Astrocyte (in vitro differentiated cells and primary cell): ENCODE measurements around the gene COPE. TPM values are rescaled to one million over a fixed set of nuclear protein-coding genes. Genes with fewer than 3 reads are reported as not detected.

Experiments
- DNase-seq: peaks from one replicate; pipeline ENCODE4 v3.0.0-alpha.2; 2010; ENCODE audit warnings: low read depth
- FAIRE-seq: peaks from 2 replicates; lab custom pipeline; 2011; peaks lifted over from hg19 to GRCh38; lab: Jason Lieb, UNC
- H2AFZ ChIP-seq: 2 replicates; pipeline ENCODE4 v1.6.0; 2012; ENCODE audit warnings: low read depth, low read length, inconsistent platforms
- H3K27ac ChIP-seq: 2 replicates; pipeline ENCODE4 v1.5.1; 2011; ENCODE audit warnings: low read depth, low read length, inconsistent platforms
- H3K27me3 ChIP-seq: 2 replicates; pipeline ENCODE4 v1.6.0; 2011; ENCODE audit warnings: low read length, inconsistent platforms; ENCODE audit not compliant: insufficient read depth
- H3K36me3 ChIP-seq: 2 replicates; pipeline ENCODE4 v1.5.1; 2011; ENCODE audit warnings: low read length, inconsistent platforms; ENCODE audit not compliant: insufficient read depth
- H3K4me1 ChIP-seq: 2 replicates; pipeline ENCODE4 v1.5.1; 2011; ENCODE audit warnings: low read length, inconsistent platforms; ENCODE audit not compliant: insufficient read depth
- H3K4me2 ChIP-seq: 2 replicates; pipeline ENCODE4 v1.6.0; 2012; ENCODE audit warnings: low read length, inconsistent platforms
- H3K4me3 ChIP-seq: 2 replicates; pipeline ENCODE4 v1.5.1; 2011; ENCODE audit warnings: low read depth, mild to moderate bottlenecking, low read length, inconsistent platforms; ENCODE audit not compliant: insufficient read depth
- H3K79me2 ChIP-seq: 2 replicates; pipeline ENCODE4 v1.6.0; 2012; ENCODE audit warnings: mild to moderate bottlenecking, low read length, inconsistent platforms; ENCODE audit not compliant: insufficient read depth
- H3K9ac ChIP-seq: 2 replicates; pipeline ENCODE4 v1.6.0; 2012; ENCODE audit warnings: mild to moderate bottlenecking, low read length, inconsistent platforms
- H3K9me3 ChIP-seq: 2 replicates; pipeline ENCODE4 v1.5.1; 2012; ENCODE audit warnings: low read depth, mild to moderate bottlenecking, low read length, inconsistent platforms; ENCODE audit not compliant: insufficient read depth
- H4K20me1 ChIP-seq: 2 replicates; pipeline ENCODE4 v1.6.0; 2012; ENCODE audit warnings: low read length, inconsistent platforms; ENCODE audit not compliant: insufficient read depth
- H3K27ac Mint-ChIP-seq: one replicate; pipeline ENCODE4 v1.8.0; 2021; ENCODE audit warnings: mild to moderate bottlenecking, mixed read lengths; ENCODE audit not compliant: unreplicated experiment
- H3K27me3 Mint-ChIP-seq: one replicate; pipeline ENCODE4 v1.8.0; 2021; ENCODE audit warnings: low read depth, mixed read lengths; ENCODE audit not compliant: unreplicated experiment
- H3K36me3 Mint-ChIP-seq: one replicate; pipeline ENCODE4 v1.8.0; 2021; ENCODE audit warnings: low read depth, mixed read lengths; ENCODE audit not compliant: unreplicated experiment
- H3K4me1 Mint-ChIP-seq: one replicate; pipeline ENCODE4 v1.8.0; 2021; ENCODE audit warnings: low read depth, mixed read lengths; ENCODE audit not compliant: unreplicated experiment
- H3K4me3 Mint-ChIP-seq: one replicate; pipeline ENCODE4 v1.8.0; 2021; ENCODE audit warnings: mild to moderate bottlenecking, moderate library complexity, mixed read lengths; ENCODE audit not compliant: unreplicated experiment
- H3K9me3 Mint-ChIP-seq: one replicate; pipeline ENCODE4 v1.8.0; 2021; ENCODE audit warnings: mild to moderate bottlenecking, mixed read lengths; ENCODE audit not compliant: unreplicated experiment
- CTCF ChIP-seq: IDR thresholded peaks from 2 replicates; pipeline ENCODE4 v1.5.1; 2011; ENCODE audit warnings: low read depth, mild to moderate bottlenecking, inconsistent platforms, low read length, moderate library complexity; ENCODE audit not compliant: insufficient read depth
- EZH2 ChIP-seq: IDR thresholded peaks from 2 replicates; pipeline ENCODE4 v1.6.1; 2012; ENCODE audit warnings: mild to moderate bottlenecking, low read length, inconsistent platforms; ENCODE audit not compliant: insufficient read depth
- total RNA-seq: library from RNA; stranded (reverse); gene quantifications from 2 replicates; pipeline ENCODE4 v1.2.1, GENCODE V29; 2021

COPE gene
- total RNA-seq, 1 donor from 2014 or later, result 298 TPM

DNA sequence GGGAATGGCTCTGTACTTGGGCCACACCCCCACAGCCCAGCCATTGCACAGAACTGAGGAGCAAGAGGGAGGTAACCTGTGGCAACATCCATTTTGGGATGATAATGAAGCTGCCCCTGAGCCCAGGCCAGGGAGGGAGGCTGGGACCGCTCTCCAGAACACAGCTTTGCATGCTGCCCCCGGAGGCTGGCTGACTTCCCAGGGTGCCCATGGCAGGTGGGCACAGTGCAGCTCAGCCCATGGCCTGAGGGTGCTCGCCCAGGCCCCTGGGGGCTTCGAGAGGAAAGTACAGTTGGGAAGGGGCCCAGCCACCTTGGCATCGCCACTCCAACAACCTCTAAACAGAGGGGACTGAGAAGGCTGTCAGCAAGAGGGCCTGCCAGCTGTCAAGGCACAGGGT, 5.7 kb downstream of the COPE start:
- peaks cover 65% of the 10 kb centered on the region for H3K79me2 ChIP-seq
- TF ChIP-seq CTCF (no peak), EZH2 (no peak)
- no peak overlapping the region for H3K27ac ChIP-seq
- H3K9me3 ChIP-seq, result no peaks in the 10 kb centered on the region
- Mint-ChIP-seq H3K9me3 (no peaks in the 10 kb centered on the region), H3K27me3 (no peaks in the 10 kb centered on the region), H3K36me3 (peaks cover 8% of the 10 kb centered on the region), H3K4me1 (peaks cover 3% of the 10 kb centered on the region), H3K4me3 (no peak overlapping the region), H3K27ac (no peak overlapping the region)
- H3K4me3 ChIP-seq, result no peak overlapping the region
- H3K36me3 ChIP-seq, result peaks cover 8% of the 10 kb centered on the region
- peaks cover 76% of the 10 kb centered on the region for H4K20me1 ChIP-seq
- no peaks in the 10 kb centered on the region for H3K27me3 ChIP-seq
- FAIRE-seq (no peak), DNase-seq (no peak)
- H3K4me1 ChIP-seq, result peaks cover 10% of the 10 kb centered on the region
- H3K9ac ChIP-seq, result no peak overlapping the region
- H3K4me2 ChIP-seq, result no peak overlapping the region
- no peak overlapping the region for H2AFZ ChIP-seq

GRCh38 chr19:18912933-18913332, 6.3 kb downstream of the COPE start:
- Histone ChIP-seq H3K27me3 (no peaks in the 10 kb centered on the region), H3K27ac (no peak overlapping the region), H3K4me1 (peaks cover 5% of the 10 kb centered on the region), H4K20me1 (peaks cover 78% of the 10 kb centered on the region), H3K4me3 (no peak overlapping the region), H3K36me3 (peaks cover 10% of the 10 kb centered on the region), H3K9me3 (no peaks in the 10 kb centered on the region), H3K79me2 (peaks cover 60% of the 10 kb centered on the region), H3K4me2 (no peak overlapping the region), H2AFZ (no peak overlapping the region), H3K9ac (no peak overlapping the region)
- Mint-ChIP-seq H3K27me3 (no peaks in the 10 kb centered on the region), H3K4me3 (no peak overlapping the region), H3K4me1 (peaks cover 3% of the 10 kb centered on the region), H3K36me3 (peaks cover 8% of the 10 kb centered on the region), H3K9me3 (no peaks in the 10 kb centered on the region), H3K27ac (peak overlapping the region; percentile 53)
- no peak for TF ChIP-seq EZH2
- TF ChIP-seq CTCF, result no peak
- no peak for DNase-seq
- no peak for FAIRE-seq

- Mint-ChIP-seq H3K27me3 (no peaks in the 10 kb centered on the region), H3K27ac (no peak overlapping the region), H3K9me3 (no peaks in the 10 kb centered on the region), H3K4me1 (no peaks in the 10 kb centered on the region), H3K4me3 (no peak overlapping the region), H3K36me3 (peaks cover 7% of the 10 kb centered on the region)
- Histone ChIP-seq H4K20me1 (peaks cover 86% of the 10 kb centered on the region), H3K4me2 (no peak overlapping the region), H3K4me1 (no peaks in the 10 kb centered on the region), H3K4me3 (no peak overlapping the region), H2AFZ (no peak overlapping the region), H3K9me3 (no peaks in the 10 kb centered on the region), H3K36me3 (peaks cover 13% of the 10 kb centered on the region), H3K9ac (no peak overlapping the region), H3K27me3 (no peaks in the 10 kb centered on the region), H3K27ac (no peak overlapping the region), H3K79me2 (peaks cover 44% of the 10 kb centered on the region)
- FAIRE-seq (no peak), DNase-seq (no peak)
- TF ChIP-seq CTCF (no peak), EZH2 (no peak)
Measured at GRCh38 chr19:18910801-18911436, 8.3 kb downstream of the COPE start.
